Embryonic facial prominence (tissue), 1 donor: Measurements from ENCODE around the gene KANSL1.

Source experiments
- DNase-seq: peaks from one replicate; pipeline ENCODE4 v3.0.0-alpha.2; 2016; ENCODE audit errors: extremely low spot score

Gene KANSL1

DNA sequence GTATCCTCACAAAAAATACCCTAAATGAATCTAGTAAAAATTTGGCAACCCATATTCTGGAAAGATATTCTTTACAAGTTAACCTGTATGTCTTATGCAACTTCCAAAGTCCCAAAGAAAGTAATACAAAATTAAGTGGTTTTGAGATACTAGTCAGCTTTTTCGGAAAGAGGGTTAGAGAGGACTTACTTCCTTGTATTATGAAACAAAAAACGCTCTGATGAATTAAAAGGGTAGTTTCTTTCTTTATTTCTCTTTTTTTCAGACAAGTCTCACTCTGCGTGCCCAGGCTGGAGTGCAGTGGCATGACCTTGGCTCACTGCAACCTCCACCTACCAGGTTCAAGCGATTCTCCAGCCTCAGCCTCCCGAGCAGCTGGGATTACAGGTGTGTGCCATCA is 51.6 kb downstream of the KANSL1 start:
- DNase-seq = no peak

DNA sequence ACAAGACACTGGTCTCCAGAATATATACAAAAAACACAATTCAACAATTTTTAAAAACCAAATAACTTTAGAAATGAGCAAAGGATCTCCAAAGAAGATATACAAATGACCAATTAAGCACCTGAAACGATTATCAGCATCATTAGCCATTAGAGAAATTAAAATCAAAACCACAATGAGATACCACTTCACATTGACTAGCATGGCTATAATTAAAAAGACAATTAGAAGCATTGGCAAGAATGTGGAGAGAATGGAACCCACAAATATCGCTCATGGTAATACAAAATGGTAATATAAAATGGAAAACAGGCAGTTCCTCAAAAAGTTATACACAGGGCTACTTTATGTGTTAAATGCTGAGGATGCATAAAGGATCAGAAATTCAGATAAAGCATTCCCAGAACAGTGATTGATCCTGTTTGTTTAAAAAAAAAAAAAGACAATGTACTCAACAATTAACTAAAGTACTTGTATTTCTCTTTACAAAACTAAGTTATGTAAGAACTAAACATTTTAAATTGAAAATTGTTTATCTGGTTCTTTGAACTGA is 52.5 kb downstream of the KANSL1 start:
- no peak for DNase-seq

DNA sequence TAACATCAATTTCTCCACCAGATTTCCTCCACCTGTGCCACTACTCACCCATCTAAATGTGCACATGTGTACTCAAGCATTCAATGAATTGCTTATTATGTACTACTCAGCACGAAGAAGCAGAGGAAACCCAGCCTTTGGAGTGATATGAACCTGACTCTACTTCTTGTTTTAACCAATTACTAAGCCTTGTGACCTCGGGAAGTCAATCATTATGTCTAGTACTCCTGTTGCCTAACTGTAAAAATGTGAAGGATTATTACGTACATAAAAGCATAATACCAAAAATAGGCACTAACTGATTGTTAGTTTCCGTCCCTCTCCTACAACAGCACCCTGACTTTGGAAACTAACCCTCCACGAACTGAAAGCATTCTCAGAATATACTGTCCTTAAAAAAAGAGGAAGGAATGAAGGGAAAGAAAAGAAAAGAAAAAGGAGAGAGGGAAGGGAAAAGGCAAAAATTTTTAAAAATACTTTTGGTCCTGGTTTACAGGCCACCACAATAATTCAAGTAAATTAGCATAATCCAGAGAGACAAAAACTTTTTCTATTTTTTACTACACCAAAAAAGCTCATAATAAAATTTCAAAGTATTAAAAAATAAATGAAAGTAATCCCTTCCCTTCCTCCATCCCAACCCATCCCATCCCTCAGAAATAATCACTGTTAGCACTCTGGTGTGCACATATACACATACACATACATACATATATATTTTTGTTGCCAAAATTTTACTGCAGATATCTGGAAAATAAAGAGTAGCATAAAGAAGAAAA is 53.6 kb downstream of the KANSL1 start:
- no peak for DNase-seq

DNA sequence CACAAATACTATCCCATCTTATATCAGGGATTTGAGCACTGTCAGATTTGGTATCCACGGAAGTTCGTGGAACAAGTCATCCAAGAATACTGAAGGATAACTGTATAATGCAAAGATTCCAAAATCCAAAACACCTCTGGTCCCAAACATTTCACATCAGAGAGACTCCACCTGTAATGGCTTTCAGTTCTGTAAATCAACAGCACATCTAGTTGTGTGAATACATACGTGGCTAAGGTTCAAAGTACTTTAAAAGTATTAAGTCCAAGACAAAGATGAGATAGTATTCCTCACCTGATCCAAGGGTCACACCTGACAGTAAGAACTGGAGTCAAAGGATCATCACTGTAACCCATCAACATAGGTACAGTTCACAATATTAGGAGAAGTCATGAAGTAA is 54.8 kb downstream of the KANSL1 start:
- DNase-seq = no peak

DNA sequence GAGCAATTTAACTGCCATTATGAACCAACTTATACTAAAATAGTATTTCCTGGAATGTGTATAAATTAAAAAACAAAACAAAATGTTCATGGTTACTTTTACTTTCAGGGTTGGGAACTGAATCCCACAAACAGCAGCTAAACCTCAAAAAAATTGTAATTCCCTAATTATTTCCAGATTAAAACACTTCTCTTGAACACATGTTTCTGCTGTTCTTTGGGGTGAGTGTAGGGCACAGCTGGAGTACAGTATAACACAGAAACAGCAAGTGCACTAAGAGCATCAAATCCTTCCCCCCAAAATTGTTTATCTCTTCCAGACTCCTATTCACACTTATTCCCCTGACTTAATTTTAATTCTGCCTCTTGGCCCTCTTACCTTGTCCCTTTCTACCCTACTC is 56.4 kb downstream of the KANSL1 start:
- no peak for DNase-seq

DNA sequence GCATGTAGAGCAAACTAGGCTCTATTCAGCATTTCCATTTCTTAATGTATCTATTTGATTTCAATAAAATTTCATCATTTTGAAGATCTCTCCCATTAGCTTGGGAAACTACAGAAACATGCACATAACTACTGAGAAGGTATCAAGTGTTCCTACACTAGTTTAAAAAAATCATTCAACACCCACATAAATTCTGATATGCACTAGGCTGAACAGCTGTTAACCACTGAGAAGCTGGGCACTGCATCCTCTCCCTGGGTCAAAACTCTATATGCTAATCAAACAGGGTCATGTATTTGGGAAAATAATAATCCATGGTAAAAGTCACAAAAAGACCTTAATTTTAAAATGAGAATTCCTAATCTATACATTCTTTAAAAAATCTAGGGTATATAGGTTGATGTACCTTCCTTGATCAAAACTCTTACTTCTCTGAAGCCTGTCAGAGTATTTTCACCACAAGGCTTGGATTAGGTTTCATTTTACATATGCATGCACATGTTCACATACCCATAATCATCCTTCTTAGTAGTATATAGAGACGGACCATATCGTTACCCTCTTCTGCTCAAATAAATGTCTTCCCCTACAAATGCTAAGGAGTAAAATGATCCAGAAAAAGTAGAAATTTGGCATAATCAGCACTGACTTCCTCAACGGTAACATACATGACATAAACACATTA is 57.2 kb downstream of the KANSL1 start:
- no peak for DNase-seq

DNA sequence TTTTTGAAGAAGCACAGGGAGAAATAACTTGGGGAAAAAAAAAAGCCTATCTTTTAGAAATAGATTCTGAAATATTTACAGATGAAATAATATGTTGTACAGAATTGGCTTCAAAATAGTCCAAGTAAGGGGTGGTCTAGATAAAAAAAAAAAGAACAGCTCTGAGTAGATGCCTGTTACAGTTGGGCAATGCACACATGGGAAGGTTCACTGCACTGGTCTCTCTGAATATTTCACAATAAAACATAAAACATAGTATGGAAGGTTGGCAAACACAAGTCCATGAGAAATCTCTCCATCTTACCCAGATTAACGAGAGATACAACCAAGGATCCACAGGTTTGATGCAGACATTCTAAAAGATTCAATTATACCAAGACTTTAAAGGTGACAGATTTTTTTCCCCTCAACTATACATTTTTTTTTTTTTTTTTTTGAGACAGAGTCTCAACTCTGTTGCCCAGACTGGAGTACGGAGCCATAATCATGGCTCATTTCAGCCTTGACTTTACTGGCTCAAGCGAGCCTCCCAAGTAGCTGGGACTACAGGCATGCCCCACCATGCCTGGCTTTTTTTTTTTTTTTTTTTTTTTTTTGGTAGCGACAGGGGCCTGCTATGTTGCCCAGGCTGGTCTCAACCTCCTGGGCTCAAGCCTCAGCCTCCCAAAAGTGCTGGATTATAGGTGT is 58.0 kb downstream of the KANSL1 start:
- DNase-seq = no peak

DNA sequence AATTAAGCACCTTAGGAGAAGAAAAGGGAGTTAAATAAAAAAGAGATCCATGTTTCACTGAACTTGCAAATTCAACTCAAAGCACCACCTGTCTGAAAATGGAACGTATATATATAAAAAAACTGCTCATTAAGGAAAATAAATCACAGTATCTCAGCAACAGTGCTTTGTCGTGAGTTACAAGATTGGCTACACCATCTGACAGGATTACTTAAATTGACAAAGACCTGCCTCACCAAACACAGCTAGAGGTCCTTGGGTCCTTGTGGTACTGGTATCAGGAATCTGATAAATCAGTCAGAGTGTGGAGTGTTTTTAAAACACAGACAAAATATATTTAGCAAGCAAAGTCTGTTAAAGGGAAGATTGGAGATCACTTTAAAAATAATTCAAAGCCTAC is 63.9 kb downstream of the KANSL1 start:
- no peak for DNase-seq

DNA sequence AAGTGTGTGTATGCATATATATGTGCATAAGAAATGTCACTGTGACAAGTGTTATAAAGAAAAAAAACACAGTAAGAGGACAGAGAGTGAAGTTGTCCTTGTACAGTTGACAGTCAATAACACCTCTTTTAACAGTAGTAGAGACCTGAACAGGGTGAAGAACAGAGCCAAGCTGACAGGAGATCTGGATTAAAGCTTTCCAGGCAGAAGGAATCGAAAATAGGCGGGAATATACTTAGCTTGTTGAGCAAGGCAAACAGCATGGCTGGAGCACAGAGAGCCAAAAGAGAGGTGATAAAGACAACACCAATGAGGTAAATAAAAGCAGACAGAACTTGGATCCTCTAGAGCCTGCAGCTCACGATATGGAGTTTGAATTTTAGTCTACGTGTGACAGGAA is 64.8 kb downstream of the KANSL1 start:
- DNase-seq = no peak

DNA sequence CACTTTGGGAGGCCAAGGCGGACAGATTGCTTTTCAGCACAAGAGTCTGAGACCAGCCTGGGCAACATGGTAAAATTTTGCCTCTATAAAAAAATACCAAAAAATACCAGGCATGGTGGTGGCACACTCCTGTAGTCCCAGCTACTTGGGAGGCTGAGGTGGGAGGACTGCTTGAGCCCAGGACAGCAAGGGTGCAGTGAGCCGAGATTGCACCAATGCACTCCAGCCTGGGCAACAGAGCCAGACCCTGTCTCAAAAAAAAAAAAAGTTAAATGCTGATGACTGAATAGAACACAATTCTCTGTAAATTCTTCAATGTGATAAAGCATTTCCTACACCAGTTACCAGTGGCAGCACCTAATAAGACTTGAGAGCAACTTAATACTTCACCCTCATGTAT is 65.7 kb downstream of the KANSL1 start:
- no peak for DNase-seq

DNA sequence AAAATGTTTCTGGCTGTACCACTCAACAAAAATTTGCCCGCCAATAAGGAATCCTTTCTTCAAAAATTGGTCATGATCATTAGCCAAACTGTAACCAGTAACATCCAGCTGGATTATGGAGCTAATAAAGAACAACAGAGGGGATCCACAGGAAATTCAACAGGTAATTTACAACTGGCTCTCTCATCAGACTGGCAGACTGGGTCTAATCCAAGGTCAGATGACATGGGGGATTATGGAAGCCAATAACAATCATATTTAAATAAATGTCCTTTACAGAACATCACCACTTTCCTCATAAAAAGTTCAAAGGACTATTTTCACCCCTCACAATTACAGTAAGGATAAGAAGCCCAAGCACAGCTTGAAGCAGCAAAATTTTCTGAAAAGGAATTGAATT is 66.4 kb downstream of the KANSL1 start:
- no peak for DNase-seq

DNA sequence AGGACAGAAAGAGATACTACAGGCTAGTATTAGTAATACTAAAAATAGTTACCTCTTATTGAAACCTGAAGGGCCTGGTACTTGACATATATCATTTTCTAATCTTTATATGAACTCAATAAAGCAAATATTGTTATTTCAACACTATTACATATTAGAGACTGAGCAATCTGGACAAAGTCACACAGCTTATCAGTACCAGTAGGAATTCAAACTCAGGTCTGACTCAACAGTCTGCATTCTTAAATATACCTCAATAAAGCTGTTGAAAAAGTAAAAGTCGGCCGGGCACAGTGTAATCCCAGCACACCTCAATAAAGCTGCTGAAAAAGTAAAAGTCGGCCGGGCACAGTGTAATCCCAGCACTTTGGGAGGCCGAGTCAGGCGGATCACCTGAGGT is 67.4 kb downstream of the KANSL1 start:
- DNase-seq = no peak

DNA sequence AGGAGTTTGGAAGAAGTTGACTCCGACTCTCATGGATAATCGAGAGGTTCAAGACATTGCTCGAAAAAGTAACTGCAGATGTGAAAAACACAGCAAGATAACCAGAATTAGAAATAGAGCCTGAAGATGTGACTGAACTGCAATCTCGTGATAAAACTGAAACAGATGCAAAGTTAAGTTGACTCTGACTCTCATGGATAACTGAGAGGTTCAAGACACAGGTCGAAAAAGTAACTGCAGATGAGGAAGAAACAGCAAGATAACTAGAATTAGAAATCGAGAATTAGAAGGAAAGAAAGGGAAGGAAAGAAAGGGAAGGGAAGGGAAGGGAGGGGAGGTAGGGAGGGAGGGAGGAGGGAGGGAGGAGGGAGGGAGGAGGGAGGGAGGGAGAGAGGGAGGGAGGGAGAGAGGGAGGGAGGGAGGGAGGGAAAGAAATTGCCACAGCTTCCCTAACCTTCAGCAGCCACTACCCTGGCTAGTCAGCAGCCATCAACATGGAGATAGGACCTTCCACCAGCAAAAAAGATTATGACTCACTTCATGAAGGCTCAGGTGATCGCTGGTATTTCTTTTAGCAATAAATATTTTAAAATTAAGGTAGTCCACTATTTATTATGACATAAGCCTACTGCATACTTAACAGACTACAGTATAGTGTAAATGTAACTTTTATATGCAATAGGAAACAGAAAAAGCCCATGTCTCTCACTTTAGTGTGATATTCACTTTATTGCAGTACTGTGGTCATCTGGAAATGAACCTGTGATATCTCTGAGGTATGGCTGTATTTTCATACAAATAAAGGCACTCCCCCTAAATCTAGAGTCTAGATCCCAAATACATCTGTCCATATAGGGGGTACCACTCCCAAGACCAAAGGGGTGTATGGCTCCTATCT is 68.3 kb downstream of the KANSL1 start:
- no peak for DNase-seq

DNA sequence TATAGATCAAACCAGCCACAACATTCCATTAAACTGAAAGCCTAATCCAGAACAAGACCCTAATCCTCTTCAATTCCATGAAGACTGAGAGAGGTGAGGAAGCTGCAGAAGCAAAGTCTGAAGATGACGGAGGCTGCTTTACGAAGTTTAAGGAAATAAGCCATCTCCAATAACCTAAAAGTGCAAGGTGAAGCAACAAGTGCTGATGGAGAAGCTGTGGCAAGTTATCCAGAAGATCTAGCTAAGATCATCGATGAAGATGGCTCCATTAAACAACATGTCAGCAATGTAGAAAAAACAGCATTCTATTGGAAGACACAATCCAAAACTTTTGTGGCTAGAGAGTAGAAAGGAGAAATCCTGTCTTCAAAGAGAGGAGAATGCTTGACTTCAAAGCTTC is 69.6 kb downstream of the KANSL1 start:
- DNase-seq = no peak

DNA sequence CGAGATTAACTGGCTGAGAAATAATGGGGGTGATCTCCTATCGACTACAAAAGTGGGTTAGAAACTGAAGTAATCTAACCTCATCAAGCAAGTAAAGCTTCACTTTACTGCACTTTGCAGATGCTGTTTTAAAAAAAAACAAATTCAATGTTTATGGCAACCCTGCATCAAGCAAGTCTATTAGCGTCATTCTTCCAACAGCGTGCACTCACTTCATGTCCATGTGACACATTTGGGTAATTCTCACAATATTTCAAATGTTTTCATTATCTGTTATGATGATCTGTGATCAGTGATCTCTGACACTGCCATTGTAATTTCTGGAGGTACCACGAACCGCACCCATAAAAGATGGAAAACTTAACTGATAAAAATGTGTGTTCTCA is 70.8 kb downstream of the KANSL1 start:
- DNase-seq = no peak

DNA sequence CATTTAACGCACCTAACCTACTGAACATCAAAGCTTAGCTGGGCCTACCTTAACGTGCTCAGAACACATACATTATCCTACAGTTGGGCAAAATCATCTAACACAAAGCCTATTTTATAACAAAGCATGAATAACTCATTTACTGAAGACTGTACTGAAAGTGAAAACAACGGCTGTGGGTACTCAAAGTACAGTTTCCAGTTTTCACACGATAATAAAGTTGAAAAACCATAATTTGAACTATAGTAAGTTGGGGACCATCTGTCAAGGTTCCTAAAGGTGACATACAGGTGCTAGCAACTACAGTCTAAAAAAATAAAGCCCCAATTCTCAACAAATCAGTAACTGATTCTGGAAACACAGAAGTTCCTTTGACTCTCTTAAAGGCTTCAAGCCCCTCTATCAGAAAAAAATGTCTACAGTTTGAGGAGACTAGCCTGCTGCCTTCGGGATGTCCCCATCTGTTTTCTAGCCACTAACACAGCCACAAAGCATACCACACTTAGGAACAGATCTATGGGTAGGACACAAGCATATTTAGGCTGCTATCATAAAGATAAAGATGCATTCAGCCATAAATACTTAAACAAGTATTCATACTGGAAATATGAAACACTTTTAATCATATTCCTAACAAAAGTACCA is 71.3 kb downstream of the KANSL1 start:
- no peak for DNase-seq

DNA sequence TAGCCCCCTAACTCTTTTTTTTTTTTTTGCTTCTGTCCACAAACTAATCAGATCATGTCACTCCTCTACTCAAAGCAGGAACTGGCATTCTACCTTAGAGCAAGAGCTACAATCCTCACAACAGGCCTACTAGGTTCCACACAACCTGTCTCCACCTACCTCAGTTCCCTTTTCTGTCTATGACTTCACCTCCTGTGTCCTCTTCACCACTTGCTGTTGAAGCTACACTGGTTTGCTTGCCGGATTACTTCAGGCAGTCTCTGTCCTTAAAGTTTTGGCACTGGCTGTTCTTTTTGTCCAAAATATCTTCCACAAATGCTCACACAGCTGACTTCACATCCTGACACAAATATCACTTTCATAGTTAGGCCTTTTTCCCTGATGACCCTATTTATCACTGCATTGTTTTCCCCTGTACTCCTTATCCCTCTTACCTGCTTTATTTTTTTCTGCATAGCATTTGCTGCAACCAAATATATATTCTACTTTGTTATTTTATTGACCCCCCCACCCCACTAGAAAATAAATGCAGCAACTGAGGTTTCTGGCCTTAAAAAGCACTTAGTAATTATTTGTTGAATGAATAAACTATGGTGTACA is 72.0 kb downstream of the KANSL1 start:
- no peak for DNase-seq

DNA sequence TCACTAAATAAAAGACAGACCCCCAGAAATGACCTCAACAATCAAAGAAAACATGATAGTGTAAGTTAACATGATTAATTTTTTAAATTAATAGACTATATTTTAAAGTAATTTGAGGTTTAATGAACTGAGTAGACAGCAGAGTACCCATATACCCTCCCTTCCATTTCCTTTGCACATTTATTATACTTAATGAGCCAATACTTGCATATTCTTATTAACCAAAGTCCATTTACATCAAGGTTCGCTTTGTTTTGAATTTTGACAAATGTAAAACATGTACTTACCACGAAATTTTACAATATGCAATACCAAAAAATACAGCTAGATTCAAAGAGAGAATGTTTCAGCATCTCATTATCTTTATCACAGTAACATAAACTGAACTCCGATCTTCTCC is 72.7 kb downstream of the KANSL1 start:
- no peak for DNase-seq

DNA sequence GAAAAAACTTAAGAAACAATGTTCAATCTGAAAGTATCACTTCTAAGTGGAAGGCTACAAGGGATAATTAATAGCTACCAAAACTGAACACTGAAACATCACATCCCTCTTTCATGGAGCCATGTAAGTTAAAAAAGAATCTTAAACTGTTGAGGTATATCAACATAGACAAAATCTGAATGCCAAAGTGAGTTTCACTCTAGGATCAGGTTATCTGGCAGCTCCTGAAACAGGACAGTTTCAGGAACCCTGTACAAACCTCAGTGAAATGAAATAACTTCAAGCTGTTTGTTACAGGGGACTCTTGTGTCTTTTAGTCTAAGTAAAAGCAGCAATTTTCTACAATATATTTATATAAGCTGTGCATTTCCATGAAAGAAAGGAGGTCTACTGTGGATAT is 73.2 kb downstream of the KANSL1 start:
- DNase-seq = no peak

DNA sequence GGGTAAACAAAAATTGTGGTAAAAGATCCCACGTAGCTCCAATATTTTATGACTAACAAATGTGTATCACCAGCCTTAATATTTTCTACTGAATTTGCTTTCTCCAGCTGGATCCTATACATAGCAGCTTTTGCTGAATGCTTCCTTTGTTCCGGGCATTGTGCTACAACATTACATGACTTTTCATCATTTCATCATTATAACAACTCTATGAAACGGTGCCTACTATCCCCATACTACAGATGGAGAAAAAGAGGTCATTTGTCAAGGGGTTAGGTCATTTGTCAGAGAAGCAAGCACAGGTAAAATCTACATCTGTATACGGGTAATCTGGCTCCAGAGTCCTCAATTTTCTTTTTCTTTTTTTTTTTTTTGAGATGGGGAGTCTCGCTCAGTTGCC is 74.3 kb downstream of the KANSL1 start:
- DNase-seq = no peak
